ENCODE data around the gene AKAP11.

AKAP11 gene

GRCh38 chr13:42329239-42329638, 57.3 kb downstream of the AKAP11 start:
- no peak for DNase-seq (ENCODE audit: low read depth in 3 of 3, low spot score in 1 of 3)

DNA sequence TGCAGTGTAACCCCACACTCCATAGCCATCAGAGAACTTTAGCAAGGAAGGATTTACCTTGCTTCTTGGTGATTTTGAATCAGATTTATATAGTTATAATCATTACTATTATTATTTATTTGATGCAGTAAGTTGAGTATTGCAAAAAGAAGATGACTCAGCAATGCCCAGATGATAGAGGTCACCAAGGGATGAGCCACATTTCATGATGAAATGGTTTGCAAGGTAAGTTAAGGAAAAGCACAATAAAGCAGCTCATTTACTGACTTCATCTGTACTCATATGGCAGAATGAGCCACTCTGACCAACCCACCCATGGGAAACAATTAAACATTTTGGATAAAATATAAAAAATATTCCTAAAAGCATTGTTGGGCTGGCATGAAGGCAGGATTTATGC, 59.1 kb downstream of the AKAP11 start:
- no peak for DNase-seq (ENCODE audit: low read depth in 3 of 3, low spot score in 1 of 3)

DNA sequence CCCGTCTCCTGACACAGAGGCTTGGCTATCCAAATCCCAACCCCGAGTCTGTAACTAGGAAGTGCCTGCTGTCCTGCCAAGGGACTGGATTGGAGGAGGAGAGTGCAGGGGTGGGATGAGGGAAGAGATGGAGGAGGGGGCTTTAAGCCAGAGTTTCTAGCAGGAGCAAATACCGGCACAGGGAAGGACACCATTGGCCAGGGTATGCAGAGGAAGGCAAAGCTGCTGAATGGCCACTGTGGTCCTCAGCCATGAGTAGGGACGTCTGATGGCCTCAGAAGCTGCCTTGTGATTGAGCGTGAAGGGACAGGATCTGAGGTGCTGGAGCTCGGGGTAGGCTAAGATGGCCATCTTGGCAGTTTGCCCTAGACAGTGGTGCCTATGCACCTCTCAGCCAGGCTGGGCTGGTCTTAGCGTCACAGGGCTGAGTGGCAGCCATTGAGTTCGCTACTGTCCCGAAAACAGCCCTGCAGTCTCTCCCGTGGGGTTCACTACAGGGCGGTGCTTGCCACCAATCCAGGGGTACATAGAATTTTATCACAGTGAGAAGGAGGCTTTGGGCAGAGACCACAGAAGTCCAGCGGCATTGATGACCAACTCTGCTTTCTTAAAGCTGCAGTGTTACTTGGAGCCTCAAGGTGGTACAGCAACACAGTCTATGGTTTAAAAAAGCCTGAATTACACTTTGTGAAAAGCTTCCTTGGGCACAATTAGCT, 61.8 kb downstream of the AKAP11 start:
- no peak for DNase-seq (ENCODE audit: low read depth in 3 of 3, low spot score in 1 of 3)

DNA sequence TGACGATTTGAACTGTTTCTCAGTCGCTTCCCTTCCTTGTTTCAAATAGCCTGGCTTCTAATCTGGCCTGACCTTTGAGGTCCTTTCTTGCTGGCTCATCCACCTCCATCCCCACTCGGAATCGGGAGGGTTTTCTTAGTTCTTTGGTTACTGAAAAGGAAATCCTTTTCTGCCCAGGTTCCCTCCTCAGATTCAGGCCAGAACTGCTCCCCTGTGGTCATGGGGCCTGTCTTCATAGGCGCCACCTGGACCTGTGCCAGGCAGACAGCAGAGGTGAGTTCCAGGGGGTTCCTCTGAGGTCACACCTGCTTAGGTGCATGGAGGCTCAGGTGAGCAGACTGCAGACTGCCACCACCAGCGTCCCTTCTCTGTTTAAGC, 62.4 kb downstream of the AKAP11 start:
- DNase-seq (ENCODE audit: low read depth in 3 of 3, low spot score in 1 of 3), result no peak

GRCh38 chr13:42337808-42338600, 66.1 kb downstream of the AKAP11 start:
- DNase-seq (ENCODE audit: low read depth in 3 of 3, low spot score in 1 of 3), result no peak

DNA sequence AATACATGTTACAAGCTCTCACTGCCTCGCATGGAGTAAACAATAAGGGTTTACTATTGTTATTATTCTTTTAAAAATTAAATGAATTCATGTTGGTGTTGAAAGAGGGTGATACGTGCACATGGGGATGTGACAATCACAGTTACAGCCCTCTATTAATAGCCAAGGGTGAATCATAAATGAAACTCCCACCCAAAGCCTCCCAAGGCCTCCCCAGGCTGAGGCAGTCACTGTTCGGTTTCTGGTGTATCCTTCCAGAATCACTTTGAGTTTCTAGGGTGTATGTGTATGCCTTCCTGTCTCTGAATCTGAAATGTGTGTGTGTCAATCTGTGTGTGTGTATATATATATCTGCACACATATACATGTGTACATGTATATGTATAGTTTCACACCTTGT, 73.4 kb downstream of the AKAP11 start:
- no peak for DNase-seq (ENCODE audit: low read depth in 3 of 3, low spot score in 1 of 3)

DNA sequence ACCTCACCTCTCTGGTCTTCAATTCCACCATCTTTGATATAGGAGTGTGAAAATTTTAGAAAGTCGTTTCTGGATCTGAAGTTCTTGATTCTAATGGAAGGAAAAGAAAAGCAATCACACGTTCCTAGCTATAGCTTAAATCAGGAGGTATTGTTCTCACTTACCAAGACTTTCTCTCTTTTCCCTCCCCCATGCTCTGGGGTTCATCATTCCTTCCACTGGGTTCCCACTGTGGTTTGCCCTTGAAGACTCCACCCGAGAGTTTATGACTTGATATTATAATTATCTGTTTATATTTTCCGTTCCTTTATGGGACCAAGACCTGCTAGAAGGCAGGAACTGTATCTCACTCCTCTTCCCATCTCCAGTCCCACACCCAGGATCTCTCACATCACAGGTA, 76.6 kb downstream of the AKAP11 start:
- DNase-seq (ENCODE audit: low read depth in 3 of 3, low spot score in 1 of 3), result no peak

- DNase-seq (ENCODE audit: low read depth in 3 of 3, low spot score in 1 of 3), result no peak
Measured at GRCh38 chr13:42350141-42350540, 78.2 kb downstream of the AKAP11 start.

DNA sequence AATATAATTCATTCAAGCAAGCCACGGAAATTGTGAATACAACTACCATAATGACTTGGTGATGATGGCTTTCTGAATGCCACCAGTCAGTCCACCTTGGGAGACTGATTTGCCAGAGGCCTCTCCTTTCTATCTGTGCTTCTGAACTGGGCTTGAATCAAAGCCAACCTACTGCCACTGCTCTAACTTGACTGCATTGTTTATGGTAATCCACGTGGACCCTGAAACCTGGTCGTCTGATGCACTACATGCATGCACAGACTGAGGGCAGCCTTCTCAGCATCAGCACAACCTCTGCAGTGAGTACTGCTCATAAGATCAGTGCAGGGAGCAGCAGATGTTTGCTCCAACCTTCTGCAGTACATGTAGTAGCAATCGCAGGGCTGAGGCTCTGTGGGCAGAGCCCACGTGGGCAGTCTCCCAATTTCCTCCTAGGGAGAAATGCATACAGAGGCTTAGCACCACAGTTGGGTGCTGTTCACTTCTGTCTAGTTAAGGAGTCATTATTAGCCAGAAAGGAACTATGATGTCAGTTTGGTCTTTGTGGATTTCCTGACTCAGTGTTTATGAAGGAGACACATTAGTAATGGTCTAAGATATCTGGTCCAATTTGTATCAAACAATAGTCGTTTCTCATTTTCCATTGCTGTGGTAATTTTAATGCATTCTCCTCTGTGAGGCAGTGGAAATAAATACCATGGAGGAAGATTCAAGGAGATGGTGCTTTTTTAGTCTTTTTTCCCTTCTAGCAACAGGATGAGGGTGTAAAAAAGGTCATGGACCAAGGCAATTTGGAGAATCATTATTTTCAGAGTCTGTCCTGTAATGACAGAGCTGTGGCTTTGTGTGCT, 82.5 kb downstream of the AKAP11 start:
- no peak for DNase-seq (ENCODE audit: low read depth in 3 of 3, low spot score in 1 of 3)

- peak in 2 of 3 donors; percentile 37 to 41 for DNase-seq (ENCODE audit: low read depth in 3 of 3, low spot score in 1 of 3)
Measured at GRCh38 chr13:42355092-42355485, 83.1 kb downstream of the AKAP11 start.

DNA sequence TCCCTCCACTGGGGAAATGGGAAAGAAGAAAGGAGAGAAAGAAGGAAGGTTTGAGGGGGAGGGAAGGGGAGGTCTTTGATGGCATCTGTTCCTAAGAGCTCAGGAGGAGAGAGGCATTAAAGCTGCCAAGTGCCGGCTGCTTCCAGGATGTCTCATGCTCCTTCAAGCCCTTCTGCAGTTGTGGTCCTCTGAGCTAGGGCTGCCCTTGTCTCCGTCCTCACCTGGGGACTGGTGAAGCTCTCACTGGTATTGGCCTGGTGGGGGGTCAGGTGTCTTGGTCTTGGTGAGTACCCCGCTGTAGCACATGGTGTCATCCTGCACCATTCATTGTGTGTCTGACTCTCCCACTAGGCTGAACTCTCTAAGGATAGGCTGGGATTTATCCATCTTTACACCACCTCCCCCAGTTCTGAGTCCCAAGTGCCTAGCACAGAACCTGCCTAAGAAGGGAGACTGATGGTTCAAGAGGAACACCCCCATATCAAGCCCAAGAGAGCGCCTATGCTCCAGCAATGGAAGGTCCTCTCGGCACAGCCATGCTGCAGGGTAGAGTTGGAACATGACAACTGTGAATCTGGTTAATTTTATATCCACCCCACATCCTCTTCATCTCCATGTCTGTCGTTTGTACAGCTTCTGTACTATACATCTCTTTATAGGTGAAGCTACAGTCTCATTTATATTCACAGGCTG, 83.7 kb downstream of the AKAP11 start:
- DNase-seq (ENCODE audit: low read depth in 3 of 3, low spot score in 1 of 3), result no peak

- DNase-seq (ENCODE audit: low read depth in 3 of 3, low spot score in 1 of 3), result no peak
Measured at GRCh38 chr13:42356184-42356575, 84.2 kb downstream of the AKAP11 start.

GRCh38 chr13:42360046-42360574, 88.2 kb downstream of the AKAP11 start:
- DNase-seq (ENCODE audit: low read depth in 3 of 3, low spot score in 1 of 3), result no peak

GRCh38 chr13:42361701-42362100, 89.7 kb downstream of the AKAP11 start:
- DNase-seq (ENCODE audit: low read depth in 3 of 3, low spot score in 1 of 3), result no peak

DNA sequence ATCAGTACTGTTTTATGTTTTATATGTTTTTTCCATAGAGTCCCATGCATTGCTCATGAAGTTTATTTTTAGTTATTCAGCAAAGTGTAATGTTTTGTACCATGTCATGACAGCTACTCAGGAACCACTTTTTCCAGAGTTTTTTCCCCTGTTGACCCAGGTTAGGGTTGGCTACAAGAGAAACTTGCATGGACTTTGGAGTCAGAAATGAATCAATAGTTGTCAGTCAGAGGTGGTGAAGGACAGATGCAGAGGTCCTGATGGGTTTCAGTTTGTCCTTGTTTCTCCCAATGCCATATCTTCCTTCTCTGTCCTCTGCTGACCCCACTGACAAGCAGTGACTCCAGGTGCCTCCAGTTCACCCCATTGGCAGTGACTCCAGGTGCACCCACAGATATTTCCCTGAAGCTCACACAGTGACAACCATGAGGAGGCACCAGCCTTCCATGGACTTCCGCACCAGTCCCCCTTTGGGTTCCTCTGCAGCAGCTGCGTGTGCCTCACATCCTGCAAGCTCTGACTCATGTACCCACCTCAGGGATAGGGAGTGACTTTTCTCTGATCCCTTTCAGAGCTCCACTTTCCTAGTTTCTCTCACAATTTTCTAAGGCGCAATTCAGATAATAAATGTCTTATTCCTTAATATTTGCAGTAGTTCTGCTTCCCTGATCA, 92.1 kb downstream of the AKAP11 start:
- no peak for DNase-seq (ENCODE audit: low read depth in 3 of 3, low spot score in 1 of 3)

DNA sequence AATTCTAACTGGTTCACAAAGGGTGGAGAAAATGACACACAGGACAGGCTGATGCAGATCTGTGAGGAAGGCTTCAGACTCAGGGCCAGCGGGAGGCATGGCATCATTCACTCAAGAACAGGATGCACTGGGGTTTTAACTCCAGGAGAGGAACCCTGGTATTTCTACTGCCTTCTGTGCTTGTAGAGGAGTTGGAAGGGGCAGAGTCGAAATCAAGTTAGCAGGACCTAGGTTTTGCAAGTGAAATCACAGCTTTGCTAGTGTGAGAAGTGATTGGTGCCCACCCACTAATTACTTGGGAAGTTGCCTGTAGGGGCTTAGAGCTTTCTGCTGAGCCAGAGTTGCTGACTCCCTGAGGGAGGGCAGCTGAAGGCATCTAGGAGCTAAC, 92.7 kb downstream of the AKAP11 start:
- no peak for DNase-seq (ENCODE audit: low read depth in 3 of 3, low spot score in 1 of 3)

DNA sequence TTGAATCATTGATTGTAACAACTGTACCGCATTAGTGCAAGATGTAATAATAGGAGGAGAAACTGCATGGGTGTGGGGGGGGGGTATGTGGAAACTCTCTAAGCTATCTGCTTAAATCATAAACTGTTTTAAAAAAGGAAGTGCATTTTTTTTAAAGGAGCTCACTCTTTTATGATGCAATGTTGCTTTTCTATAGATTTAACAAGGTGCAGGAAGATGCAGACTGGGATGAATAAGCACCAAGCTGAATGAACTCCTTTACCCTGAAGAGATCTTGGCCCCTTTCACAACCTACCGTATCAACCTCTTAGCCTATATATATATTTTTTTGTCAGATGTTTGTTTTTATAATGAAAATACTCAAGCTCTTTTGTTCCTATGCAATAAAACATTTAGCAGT, 95.9 kb downstream of the AKAP11 start:
- no peak for DNase-seq (ENCODE audit: low read depth in 3 of 3, low spot score in 1 of 3)

GRCh38 chr13:42369071-42369797, 97.3 kb downstream of the AKAP11 start:
- no peak for DNase-seq (ENCODE audit: low read depth in 3 of 3, low spot score in 1 of 3)

DNA sequence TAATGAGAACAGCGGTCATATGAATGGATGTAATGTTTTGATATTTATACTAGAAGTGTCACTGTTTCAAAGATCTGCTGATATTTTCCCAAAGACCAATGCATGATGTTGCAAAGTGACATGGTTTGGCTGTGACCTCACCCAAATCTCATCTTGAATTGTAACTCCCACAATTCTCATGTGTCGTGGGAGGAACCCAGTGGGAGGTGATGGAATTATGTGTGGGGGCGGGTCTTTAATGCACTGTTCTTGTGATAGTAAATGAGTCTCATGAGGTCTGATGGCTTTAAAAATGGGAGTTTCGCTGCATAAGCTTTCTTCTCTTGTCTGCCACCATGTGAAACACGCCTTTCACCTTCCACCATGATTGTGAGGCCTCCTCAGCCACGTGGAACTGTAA, 98.3 kb downstream of the AKAP11 start:
- no peak for DNase-seq (ENCODE audit: low read depth in 3 of 3, low spot score in 1 of 3)

Measured in stimulated activated CD4-positive, alpha-beta T cell treated with anti-CD3 and anti-CD28 coated beads, TNF-alpha, amount 100 ng/mL, for 1 hour (primary cell).